ENCODE measurements around the gene PRSS22.

DNA sequence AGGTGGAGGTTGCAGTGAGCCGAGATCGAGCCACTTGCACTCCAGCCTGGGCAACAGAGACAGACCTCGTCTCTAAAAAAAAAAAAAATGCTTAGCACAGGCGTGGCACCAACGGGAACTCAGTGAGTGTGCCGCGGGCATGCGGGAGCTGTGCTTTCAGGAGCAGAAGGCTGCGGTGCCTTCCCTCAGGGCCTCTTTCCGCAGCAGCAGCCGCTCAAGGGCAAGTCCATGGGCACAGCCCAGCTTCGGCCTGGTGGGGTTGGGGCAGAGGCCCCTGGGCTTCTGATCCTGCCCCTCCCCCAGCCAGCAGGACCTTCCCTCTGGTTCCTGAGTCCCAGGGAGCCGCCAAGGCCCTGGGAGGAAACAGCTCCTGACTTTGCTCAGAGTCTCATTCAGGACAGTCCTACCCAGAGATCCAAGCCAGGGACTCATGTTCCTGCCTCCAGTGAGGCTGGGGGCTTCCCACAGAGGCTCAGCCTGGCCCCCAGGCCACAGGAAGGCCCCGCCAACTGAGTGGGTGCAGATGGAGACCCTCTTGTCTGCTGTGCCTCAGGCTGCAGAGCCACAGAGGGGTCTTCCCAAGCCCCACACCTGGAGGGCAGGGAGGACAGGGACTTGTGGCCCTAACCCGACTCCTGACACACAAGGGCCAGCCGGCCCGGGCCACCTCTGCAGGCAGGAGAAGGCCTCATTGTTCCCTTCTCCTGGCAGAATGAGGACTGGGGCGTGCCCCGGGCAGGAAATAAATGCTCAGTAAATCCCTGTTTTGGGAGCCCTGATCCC is 31.2 kb downstream of the PRSS22 start:
- TF ChIP-seq POLR2AphosphoS5 (IDR thresholded peaks at IDR 0.05; ENCODE audit: low read depth, low read length): no peak
- TF ChIP-seq, protein P1, sequence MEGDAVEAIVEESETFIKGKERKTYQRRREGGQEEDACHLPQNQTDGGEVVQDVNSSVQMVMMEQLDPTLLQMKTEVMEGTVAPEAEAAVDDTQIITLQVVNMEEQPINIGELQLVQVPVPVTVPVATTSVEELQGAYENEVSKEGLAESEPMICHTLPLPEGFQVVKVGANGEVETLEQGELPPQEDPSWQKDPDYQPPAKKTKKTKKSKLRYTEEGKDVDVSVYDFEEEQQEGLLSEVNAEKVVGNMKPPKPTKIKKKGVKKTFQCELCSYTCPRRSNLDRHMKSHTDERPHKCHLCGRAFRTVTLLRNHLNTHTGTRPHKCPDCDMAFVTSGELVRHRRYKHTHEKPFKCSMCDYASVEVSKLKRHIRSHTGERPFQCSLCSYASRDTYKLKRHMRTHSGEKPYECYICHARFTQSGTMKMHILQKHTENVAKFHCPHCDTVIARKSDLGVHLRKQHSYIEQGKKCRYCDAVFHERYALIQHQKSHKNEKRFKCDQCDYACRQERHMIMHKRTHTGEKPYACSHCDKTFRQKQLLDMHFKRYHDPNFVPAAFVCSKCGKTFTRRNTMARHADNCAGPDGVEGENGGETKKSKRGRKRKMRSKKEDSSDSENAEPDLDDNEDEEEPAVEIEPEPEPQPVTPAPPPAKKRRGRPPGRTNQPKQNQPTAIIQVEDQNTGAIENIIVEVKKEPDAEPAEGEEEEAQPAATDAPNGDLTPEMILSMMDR (IDR thresholded peaks at IDR 0.05): no peak
- TF ChIP-seq SIN3A (IDR thresholded peaks at IDR 0.05; ENCODE audit: borderline replicate concordance, low read depth, low read length): no peak
- no peak for TF ChIP-seq FOXJ3 (CRISPR knock-in tag; IDR thresholded peaks at IDR 0.05)
- no peak for TF ChIP-seq RCOR1 (IDR thresholded peaks at IDR 0.05; ENCODE audit: low read length)
- TF ChIP-seq, protein P2, sequence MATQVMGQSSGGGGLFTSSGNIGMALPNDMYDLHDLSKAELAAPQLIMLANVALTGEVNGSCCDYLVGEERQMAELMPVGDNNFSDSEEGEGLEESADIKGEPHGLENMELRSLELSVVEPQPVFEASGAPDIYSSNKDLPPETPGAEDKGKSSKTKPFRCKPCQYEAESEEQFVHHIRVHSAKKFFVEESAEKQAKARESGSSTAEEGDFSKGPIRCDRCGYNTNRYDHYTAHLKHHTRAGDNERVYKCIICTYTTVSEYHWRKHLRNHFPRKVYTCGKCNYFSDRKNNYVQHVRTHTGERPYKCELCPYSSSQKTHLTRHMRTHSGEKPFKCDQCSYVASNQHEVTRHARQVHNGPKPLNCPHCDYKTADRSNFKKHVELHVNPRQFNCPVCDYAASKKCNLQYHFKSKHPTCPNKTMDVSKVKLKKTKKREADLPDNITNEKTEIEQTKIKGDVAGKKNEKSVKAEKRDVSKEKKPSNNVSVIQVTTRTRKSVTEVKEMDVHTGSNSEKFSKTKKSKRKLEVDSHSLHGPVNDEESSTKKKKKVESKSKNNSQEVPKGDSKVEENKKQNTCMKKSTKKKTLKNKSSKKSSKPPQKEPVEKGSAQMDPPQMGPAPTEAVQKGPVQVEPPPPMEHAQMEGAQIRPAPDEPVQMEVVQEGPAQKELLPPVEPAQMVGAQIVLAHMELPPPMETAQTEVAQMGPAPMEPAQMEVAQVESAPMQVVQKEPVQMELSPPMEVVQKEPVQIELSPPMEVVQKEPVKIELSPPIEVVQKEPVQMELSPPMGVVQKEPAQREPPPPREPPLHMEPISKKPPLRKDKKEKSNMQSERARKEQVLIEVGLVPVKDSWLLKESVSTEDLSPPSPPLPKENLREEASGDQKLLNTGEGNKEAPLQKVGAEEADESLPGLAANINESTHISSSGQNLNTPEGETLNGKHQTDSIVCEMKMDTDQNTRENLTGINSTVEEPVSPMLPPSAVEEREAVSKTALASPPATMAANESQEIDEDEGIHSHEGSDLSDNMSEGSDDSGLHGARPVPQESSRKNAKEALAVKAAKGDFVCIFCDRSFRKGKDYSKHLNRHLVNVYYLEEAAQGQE (IDR thresholded peaks at IDR 0.05; ENCODE audit: low read depth, low read length): no peak
- no peak for TF ChIP-seq RFX5 (IDR thresholded peaks at IDR 0.05; ENCODE audit: low read length)
- TF ChIP-seq RAD21 (IDR thresholded peaks at IDR 0.05; ENCODE audit: low read length): no peak
- TF ChIP-seq NRF1 (IDR thresholded peaks at IDR 0.05; ENCODE audit: low read depth, low read length): no peak
- TF ChIP-seq JUND (IDR thresholded peaks at IDR 0.05): no peak
- no peak for TF ChIP-seq EP300 (IDR thresholded peaks at IDR 0.05; ENCODE audit: borderline replicate concordance in 1 of 2, low read depth in 1 of 2, low read length in 1 of 2)
- TF ChIP-seq EZH2phosphoT487 (IDR thresholded peaks at IDR 0.05; ENCODE audit: borderline replicate concordance, low read depth): no peak
- TF ChIP-seq TAF1 (IDR thresholded peaks at IDR 0.05; ENCODE audit: borderline replicate concordance, low read depth, low read length): no peak

Measured in SK-N-SH (cell line).